AG04449 (cell line): ENCODE results near the gene SGMS1.

Experiments
- CTCF ChIA-PET: fragments of 350-600 bp; formaldehyde crosslinking; extraction: SDS; loops from one replicate; lab custom pipeline; 2021; ENCODE audit warnings: antibody characterized with exemption; lab: Yijun Ruan, JAX
- POLR2A ChIA-PET: fragments of 400-600, 350-600 bp; formaldehyde crosslinking; extraction: SDS; loops from one replicate; lab custom pipeline; 2020; ENCODE audit warnings: antibody characterized with exemption, inconsistent platforms; lab: Yijun Ruan, JAX
- DNase-seq: peaks from one replicate; pipeline ENCODE4 v3.0.0-alpha.2; 2010; ENCODE audit warnings: low read depth, low spot score
- H3K4me3 ChIP-seq: 2 replicates; pipeline ENCODE4 v1.5.1; 2011; ENCODE audit warnings: low read depth, mild to moderate bottlenecking, control low read depth, low read length
- TF ChIP-seq, protein P1 (sequence below): IDR thresholded peaks from one replicate; pipeline ENCODE4 v1.5.1; 2011; ENCODE audit warnings: mild to moderate bottlenecking, moderate library complexity, low read length, control low read depth, inconsistent platforms; ENCODE audit not compliant: insufficient read depth; ENCODE audit errors: missing control alignments

SGMS1 gene

DNA sequence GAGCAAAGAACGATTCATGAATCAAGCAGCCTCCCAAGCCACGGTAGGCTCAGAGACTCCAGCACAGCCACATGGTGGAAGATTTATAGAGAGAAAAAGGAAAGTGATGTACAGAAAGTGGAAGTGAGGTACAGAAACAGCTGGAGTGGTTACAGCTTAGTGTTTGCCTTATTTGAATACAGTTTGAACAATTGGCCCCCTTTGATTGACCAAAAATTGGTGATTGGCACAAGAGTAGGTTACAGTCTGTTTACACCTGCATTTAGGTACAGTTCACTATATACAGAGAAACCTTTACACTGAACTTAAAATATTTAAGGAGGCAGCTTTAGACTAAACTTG, 236.1 kb downstream of the SGMS1 start:
- DNase-seq = no peak
- ChIA-PET POLR2A (no interaction called here), CTCF (interaction anchor here (1.0 kb wide), 1 partner anchor 20 kb away, joined by 4 read pairs; no protein-coding TSS in a partner anchor)
- TF ChIP-seq, protein P1, sequence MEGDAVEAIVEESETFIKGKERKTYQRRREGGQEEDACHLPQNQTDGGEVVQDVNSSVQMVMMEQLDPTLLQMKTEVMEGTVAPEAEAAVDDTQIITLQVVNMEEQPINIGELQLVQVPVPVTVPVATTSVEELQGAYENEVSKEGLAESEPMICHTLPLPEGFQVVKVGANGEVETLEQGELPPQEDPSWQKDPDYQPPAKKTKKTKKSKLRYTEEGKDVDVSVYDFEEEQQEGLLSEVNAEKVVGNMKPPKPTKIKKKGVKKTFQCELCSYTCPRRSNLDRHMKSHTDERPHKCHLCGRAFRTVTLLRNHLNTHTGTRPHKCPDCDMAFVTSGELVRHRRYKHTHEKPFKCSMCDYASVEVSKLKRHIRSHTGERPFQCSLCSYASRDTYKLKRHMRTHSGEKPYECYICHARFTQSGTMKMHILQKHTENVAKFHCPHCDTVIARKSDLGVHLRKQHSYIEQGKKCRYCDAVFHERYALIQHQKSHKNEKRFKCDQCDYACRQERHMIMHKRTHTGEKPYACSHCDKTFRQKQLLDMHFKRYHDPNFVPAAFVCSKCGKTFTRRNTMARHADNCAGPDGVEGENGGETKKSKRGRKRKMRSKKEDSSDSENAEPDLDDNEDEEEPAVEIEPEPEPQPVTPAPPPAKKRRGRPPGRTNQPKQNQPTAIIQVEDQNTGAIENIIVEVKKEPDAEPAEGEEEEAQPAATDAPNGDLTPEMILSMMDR = no peak
- no peak overlapping the region for H3K4me3 ChIP-seq

DNA sequence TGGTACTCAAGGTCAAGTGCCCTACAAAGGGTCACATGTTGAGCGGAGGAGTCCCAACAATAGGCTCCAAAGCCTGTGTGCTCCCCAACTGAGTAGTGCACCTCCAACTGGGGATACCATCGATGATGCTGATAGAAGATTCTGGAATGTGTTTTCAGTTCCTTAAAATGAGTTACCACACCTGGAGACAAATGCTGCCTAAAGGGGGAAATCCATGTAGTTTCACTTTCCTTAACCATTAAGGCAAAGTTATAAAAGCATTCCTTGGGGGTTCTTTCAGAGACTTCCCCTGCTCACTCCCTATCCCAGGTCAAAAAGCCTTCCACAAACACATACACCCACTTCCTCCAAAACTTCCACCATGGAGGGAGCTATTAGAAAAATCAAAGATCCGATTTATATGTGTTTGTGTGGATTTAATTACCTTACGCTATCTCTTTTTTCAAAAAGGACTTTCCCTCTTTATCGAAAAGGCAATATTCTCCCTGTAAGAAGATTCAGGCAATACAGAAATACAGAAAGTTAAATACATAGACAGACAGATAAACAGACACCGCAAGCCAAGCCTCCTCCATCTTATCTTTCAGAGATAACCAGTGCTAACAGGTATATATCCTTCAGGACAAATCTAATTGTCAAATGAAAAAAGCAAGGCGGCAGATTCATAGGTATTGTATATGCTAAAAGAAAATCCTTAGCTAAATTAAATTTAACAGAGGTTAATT, 236.6 kb downstream of the SGMS1 start:
- POLR2A ChIA-PET = no interaction called here
- DNase-seq = no peak
- CTCF ChIA-PET = interaction anchor here (1.0 kb wide), 1 partner anchor 19 kb away, joined by 4 read pairs; no protein-coding TSS in a partner anchor
- H3K4me3 ChIP-seq = no peak overlapping the region
- TF ChIP-seq, protein P1 = no peak

DNA sequence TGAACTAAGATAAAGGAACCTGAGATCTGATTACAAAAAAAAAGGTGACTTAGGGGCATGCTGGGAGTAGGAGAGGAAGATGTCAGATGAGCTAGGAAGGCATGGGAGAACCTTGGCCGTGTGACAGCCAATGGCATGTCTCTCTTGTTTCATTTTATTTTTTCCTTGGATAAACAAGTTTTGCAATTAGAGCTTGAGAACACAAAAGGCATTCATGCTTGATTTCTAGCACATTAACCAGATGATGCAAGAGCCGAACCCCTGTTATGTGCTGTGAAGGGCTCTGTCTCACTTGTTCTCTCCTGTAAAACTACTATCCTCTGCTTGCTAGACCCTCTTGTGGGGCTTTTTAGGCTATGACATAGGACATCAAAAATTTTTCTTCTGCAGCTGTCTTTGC, 238.1 kb downstream of the SGMS1 start:
- ChIA-PET CTCF (interaction anchor here (1.0 to 1.4 kb wide), 4 partner anchors 12 to 31 kb away, joined by 4 to 6 read pairs (median 5); no protein-coding TSS in a partner anchor), POLR2A (interaction anchor here (0.7 kb wide), 1 partner anchor 44 kb away, joined by 3 read pairs; no protein-coding TSS in a partner anchor)
- H3K4me3 ChIP-seq = no peak overlapping the region
- no peak for DNase-seq
- TF ChIP-seq, protein P1 = no peak

DNA sequence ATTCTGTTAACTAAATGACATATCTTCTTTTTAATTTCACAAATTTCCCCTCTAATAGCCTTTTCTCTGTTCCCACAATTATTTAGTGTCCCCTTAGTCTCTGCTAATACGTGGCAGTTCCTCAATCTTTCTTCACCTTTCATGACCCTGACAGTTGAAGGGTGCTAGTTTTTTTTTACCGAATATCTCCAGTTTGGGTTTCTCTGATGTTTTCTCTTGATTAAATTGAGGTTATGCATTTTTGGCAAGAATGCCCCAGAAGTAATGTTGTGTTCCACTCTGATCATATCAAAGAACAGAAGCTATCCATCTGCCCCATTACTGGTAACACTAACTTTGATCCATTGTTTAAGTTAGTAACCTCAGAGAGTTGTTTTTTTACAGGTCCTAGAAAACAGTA, 238.9 kb downstream of the SGMS1 start:
- POLR2A ChIA-PET = no interaction called here
- CTCF ChIA-PET = interaction anchor here (1.0 to 1.4 kb wide), 3 partner anchors 12 to 32 kb away, joined by 5 to 6 read pairs (median 5); no protein-coding TSS in a partner anchor
- TF ChIP-seq, protein P1 = no peak
- no peak for DNase-seq
- H3K4me3 ChIP-seq = no peak overlapping the region

DNA sequence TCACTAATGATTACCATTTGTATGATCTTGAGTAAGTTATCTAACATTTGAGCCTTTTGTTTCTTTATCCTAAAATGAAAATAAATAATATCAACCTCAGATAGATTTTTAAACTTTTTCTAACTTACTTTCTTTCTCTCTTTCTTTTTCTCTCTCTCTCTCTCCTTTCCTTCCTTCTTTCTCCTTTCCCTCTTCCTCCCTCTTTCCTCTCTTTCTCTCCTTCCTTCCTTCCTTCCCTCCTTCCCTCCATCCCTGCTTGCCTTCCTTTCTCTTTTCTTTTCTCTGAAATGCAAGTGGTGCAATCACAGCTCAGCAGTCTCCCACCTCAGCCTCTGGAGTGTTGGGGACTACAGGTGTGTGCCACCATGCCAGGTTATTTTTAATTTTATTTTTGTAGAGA, 239.5 kb downstream of the SGMS1 start:
- ChIA-PET CTCF (no interaction called here), POLR2A (no interaction called here)
- H3K4me3 ChIP-seq = no peak overlapping the region
- no peak for DNase-seq
- TF ChIP-seq, protein P1 = no peak

DNA sequence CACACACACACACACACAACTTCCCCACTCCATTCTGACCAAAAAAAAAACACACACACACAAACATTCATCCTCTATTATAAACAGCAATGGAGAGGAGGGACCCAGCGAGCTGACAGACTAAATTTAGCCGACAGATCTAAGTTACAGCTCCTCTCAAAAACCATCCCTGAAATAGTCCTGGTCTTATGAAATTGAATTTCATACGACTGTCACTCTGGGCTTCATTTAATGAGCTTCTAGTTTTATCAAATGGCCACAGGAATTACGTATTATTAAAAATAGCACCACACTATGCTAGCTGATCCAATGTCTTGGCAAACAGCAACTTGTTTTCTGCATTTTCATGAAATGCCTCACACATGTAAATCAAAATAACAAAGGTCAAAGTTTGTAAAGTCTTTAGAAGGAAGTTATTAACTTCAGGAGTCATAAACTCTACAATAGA, 241.2 kb downstream of the SGMS1 start:
- CTCF ChIA-PET = interaction anchor here (1.3 to 2.1 kb wide), 3 partner anchors 10 to 57 kb away, joined by 3 to 10 read pairs (median 3); no protein-coding TSS in a partner anchor
- no peak overlapping the region for H3K4me3 ChIP-seq
- TF ChIP-seq, protein P1 = no peak
- POLR2A ChIA-PET = no interaction called here
- no peak for DNase-seq
